CD1c-positive myeloid dendritic cell (primary cell): ENCODE results near the gene GDI1.
"Not testable (repeated sequence)": the region's sequence is repeated elsewhere in the genome, so short reads cannot be mapped to it uniquely, and the experiment has no call there.

Source experiments
- DNase-seq: peaks from one replicate; pipeline ENCODE4 v3.0.0-alpha.2; 2016; ENCODE audit errors: extremely low spot score

Gene GDI1

DNA sequence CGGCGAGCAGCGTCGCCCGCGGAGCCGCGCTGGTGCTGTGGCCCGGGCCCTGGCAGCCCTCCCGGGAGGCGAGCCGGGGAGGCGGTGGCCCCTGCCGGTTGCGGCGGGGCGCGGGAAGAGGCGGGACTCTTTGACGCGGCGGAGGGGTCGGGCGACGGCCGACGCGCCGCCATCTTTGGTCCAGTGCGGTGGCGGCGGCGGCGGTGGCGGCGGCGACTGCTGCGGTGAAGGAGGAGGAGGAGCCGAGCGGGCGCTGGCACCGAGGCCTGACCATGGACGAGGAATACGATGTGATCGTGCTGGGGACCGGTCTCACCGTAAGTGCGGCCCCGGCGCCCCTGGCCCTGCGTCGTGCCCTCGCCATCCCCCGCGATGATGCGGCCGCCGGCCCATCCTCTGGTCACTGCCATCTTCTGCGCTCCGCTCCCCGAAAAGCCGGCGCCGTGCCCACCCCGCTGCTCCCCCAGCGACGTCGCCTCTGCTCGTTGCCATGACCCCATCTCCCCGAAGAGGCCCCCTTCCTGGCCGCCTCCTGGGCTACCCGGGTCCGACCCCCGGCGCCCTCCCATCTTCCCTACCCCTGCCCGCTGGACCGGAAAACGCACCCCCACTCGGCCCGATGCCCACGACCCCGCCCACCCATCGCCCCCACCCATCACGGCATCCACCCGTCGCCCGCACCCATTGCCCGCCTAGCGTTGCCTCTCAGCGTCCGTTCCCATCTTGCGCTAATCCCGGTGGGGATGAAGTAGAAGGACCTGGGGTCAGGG lies at the start of gene GDI1:
GDI1 (plus strand) TSS at position 172 of the 770 bp plus-strand sequence; CDS start at position 273, 101 bp downstream.
- peak; percentile 49 for DNase-seq

DNA sequence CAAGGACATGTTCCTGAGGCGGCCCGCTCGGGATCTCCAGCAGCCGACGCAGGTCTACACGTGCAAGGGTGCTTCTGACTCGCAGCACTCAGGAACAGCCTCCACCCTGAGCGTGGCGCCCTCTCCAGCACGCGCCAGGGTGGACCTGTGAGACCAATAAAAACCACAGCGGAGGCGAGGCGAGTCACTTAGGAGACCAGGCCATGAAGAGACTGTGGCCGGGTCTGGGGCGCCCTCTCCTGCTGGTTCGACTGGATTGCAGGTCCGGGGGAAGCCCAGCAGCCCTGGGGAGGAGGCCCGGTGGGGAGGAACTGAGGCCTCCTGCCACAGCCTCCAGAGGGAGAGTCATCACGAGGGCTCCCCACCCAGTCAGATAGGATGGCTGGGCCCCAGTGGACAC lies 48.9 kb upstream of the GDI1 start:
- DNase-seq: not testable (repeated sequence)

DNA sequence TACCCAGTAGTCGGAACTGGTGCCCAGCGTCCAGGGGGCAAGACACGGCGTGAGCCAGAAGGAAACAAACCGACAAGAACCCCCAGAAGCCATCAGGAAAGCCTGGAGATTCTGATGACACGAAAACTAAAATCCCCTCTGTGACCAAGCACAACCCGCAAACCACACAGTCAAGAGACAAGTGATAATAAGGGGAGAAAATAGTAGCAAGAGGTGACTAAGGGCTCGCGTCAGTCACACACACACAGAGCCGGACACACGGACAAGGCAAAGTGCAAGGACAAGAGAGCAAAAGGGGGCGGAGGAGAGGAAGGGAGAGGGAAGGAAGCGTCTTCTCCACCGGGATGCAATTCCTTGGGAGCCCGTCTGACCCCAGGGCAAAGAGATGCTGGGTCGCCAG lies 48.3 kb upstream of the GDI1 start:
- DNase-seq: not testable (repeated sequence)

DNA sequence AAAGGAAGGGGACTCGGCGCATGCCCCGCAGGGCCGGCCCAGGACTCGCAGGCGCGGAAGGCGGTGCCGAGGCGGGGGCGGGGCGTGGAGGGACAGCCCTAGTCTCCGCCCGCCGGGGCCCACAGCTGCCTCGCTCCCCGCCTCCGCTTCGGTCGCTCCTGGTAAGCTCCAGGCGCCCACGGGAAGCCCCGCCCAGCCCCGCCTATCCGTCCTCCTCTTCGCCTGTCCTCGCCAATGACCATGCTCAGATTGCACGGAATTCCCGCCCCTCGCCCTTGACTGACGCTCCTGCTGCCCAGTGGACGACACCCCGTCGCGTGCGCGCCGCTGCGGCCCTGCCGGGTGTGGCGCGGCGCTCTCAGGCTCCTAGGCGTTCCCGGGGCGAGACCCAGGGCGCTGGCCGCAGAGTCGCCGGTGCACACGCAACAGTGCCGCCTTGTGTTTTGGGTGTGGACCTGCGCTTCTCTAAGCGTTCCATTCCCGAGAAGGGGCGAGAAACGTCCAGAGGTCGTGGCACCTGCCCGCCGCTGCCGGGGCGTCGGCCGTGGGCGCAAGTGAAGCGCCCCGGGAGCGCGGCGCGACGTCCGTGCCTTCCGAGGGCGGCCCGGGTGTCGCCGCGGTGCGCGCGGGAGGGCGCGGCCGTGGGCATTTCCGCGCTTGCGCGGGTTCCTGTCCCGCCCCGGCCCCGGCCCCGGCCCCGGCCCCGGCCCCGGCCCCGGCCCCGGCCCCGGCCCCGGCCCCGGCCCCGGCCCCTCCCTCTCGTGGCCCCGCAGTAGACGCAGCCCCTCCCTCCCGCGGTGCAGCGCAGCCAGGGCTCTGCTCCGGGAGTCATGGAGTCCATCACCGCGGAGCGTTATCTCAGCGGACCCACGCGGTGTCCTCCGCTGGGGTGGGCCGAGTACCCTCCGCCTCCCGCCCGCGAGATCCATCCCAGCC lies 46.9 kb upstream of the GDI1 start:
- DNase-seq: not testable (repeated sequence)

DNA sequence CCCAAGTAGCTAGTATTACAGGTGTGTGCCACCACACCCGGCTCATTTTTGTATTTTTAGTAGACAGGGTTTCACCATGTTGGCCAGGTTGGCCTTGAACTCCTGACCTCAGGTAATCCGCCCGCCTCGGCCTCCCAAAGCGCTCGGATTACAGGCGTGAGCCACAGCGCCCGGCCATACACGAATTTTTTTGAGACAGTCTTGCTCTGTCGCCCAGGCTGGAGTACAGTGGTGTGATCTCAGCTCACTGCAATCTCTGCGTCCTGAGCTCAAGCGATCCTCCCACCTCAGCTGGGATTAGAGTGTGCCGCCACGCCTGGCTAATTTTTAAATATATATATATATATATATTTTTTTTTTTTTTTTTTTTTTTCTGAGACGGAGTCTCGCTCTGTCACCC lies 40.6 kb upstream of the GDI1 start:
- not testable (repeated sequence) for DNase-seq

DNA sequence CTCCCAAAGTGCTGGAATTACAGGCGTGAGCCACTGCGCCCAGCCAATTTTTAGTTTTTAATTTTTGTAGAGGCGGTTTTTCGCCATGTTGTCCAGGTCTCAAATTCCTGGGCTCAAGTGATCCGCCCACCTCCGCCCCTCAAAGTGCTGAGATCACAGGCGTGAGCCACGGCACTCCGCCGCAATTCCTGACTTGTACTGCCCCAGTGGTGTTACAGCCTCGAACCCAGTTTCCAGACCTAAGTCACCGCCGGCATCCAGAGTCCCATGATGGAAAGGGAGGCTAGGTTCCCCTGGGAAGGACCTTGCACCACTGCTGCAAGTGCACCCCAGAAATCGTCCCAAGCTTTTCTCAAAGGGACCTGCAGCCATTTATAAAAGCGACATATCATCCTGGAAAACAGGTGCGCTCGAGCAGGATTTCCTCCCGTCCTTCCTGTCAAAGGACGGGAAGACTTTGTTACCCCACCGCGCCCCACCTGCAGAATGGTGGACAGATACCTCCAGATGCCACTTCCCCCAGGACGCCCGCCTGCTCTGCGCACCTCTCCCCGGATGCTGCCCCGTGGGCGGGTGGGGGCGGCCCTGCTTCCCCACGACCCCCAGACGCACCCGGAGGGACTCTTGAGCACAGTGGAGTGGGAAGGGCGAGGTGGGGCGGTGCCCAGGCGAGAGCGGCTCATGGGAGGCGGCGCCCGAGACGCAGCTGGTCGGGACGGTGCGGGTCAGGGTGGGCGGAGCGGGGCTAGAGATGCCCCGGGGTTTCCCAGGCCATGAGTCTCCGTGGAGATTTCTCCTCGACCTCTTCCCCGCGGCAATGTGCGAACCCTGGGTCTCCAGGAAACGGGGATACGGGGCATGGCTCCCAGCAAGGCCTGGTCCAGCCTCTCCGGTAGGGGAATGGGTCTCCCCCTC lies 39.7 kb upstream of the GDI1 start:
- DNase-seq: peak; percentile 64

DNA sequence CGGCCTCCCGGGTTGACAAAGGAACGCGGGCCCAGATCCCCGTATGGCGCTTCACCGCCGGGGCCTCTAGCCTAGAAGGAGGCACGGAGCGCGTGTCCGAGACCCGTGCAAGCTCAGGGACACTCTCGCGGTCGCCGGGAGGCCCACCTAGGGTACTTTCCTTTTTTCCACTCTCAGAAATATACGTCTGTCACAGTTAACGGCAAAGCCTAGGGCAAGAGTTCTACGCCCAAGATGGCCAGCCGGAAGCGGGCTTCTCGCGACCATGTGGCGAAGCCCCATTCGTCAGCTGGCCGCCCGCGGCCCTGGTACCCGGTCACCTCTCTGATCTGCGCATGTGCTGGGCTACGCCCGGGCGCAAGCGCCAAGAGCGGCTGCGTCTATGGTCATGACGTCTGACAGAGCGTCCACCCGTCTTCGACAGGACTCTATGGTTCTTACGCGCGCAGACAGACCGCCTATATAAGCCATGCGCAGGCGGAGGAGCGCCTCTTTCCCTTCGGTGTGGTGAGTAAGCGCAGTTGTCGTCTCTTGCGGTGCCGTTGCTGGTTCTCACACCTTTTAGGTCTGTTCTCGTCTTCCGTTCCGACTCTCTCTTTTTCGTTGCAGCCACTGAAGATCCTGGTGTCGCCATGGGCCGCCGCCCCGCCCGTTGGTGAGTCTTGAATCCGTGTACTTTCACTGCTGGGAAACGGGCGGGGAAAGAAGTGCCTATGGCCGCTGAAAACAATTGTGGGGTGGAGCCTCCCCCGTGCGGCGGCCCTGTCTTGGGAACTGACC lies 38.9 kb upstream of the GDI1 start, which contains the start of gene RPL10:
RPL10 (plus strand) TSS at position 490 of the 780 bp plus-strand sequence; CDS start at position 633, 143 bp downstream.
- DNase-seq: peak; percentile 95

DNA sequence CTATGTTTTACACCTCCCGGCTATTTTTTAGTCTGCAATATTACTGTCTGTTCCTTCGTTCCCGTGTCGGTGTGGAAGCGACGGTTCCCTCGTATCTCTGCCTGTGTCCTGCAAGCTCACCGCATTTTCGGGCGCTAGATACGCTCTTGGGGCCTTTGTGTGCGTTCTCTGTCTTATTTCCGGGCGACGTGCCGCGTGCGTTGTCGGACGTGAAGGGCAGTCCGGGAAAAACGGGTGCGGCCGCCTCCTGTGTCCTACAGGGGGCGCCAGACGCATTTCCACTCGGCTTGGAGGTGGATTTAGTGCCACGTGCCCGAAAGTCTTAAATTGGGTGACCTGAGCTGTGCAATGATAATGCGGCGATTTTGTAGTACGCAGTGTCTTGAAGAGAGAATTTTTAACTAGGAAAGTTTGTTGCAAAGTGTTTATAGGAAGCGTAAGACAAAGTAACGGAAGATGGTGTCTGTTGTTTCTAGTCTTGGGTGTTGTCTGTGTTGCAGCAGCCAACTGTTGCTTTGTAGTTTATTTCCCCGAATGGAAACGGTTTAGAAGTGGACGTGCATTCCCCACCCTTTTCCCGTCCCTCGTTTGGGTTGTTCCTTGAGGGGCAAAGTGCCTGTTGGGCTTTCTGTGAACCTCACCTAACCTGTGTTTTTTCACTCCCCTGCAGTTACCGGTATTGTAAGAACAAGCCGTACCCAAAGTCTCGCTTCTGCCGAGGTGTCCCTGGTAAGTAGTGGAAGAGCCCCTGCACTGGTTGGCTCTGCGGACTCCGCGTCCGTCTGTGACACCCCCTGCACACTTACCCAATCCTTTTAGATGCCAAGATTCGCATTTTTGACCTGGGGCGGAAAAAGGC lies 38.1 kb upstream of the GDI1 start:
- peak; percentile 85 for DNase-seq

DNA sequence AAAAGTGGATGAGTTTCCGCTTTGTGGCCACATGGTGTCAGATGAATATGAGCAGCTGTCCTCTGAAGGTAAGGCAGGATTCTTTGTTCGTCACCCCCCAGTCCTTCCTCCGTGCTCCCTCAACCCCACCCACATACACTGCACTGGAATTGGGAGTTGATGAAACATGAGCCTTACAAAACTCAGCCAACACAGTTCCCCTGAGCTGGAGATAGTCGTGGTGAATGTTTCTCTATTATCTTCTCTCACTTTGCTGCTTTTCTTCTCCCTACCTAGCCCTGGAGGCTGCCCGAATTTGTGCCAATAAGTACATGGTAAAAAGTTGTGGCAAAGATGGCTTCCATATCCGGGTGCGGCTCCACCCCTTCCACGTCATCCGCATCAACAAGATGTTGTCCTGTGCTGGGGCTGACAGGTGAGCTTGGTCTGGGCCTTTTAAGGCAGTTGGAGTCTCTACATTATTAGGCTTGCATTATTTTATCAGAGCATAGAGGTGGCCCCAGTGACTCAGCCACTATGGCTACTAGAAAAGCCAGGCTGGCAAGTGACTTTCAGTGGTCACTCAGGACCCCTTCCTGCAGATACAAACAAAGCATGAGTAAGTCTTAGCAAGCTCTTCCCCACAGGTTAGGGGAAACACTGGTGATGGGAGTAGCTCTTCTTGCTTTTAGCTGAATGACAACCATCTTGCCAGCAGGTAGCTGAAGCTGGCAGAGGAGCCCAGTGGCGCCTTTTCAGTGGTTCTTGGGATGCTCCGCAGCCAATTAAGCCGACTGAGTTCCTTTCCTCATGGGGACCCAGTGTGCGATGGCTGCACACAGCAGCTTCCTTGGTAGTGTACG lies 37.2 kb upstream of the GDI1 start:
- no peak for DNase-seq

DNA sequence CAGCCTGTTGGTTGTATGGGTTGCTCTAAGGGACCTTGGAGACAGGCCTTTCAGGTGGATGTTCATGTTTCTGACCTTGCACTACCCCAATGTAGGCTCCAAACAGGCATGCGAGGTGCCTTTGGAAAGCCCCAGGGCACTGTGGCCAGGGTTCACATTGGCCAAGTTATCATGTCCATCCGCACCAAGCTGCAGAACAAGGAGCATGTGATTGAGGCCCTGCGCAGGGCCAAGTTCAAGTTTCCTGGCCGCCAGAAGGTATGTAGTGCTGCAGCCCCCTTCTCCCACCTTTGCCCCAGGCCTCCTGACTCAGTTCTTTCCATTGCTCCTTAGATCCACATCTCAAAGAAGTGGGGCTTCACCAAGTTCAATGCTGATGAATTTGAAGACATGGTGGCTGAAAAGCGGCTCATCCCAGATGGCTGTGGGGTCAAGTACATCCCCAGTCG lies 36.6 kb upstream of the GDI1 start:
- DNase-seq: not testable (repeated sequence)

DNA sequence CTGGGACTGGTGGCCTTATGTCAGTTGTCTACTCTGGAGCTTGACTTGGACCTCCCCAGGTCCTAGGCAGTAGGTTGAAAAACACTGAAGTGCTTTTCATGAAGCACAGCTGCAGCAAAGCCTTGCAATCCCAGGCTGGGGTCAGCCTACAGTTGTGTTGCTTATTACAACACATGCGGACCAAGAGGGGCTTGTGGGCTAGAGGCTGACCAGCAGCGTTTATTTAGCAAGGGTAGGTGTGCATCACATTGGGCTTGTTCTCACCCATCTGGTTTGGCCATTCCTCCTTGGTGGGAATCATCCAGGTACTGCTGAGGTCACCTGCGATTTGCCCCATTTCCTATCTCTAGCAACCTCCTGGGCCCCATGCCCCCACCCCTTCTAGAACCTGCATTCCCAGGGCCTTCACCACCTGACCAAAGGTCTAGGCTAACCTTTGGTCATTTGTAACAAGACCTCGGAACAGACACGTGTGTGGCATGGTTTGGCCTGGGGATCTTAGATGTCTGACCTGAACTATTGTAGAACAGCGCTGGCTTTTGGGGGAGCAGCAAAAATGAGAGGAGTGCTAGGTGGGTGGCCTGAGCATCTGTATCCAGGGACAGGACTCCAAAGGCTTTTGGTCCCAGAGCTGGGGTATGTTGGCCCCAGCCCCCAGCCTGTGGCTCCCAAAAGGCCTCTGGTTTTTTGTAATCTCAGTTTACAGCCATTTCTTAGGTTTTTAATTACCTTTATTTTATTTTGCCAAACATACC lies 35.7 kb upstream of the GDI1 start:
- peak; percentile 6 for DNase-seq

DNA sequence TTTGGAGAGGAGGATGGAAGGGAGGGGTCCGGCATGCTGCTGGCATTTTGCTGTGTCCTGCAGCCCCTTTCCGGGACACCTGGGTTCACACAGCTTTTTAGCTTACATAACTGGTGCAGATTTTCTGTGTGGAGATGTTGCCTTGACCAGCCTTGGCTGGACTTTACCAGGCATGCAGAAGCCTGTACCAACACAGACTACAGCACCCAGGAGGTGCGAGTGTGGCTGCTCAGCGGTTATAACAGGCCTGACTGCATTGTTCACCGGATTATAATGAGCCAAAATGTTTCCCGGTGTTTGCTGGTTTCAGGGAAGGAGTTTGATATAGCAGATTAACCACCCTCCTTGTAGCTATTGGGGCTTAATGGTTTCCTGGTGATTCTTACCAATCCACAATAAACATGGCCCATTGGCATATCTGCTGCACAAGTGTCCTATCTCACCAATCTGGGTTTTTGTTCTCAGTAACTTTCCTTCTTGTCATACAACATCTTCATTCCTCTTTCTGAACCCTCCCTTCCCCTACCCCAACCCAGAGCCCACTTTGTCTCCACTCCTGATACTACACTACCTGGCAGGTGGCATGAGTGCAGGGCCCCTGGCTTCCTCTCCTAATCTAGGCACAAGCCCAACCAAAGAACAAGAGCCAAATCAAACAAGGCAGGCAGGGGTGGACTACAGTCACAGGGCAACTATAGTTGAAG lies 34.9 kb upstream of the GDI1 start:
- DNase-seq: no peak

DNA sequence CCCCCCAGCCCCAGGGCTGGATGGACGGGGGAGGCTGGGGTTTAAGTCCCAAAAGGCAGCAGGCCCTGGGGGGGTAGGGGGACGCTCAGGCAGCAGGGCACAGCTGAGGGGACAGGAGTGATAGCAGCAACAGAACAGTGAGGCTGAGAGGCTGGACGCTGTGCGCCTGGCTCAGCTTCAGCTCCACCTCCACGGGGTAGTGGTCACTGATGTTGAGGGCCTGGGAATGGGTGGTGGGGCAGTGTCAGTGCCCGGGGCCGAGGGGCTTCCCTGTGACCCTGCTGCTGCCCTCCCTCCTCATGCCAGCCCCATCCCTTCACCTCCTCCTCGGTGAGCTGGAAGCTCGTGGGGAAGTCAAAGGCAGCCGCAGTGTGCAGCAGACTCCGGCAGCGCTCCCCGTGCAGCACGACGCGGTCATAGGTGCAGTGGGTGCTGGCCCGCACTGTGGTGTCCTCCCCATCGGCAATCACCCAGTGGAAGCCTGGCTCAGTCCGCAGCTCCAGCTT lies 34.3 kb upstream of the GDI1 start:
- DNase-seq: no peak

DNA sequence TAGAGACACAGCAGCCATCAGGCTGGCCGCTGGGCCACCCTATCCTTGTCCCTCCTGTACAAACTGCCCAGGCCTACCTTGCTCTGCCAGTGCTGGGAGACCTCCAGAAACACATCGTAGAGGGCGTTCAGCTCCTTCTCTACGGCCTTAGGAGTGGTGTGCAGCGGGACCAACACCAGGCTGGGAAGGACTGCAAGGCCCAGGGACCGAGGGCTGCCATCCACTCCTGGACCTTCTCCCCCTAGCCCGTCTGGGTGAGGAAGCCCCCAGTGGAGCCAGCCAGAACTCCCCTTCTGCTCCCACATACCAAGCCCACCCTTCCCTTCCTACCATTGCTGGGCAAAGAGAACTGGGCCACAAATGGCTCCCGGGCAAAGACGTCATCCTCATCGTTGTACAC lies 33.8 kb upstream of the GDI1 start:
- no peak for DNase-seq

DNA sequence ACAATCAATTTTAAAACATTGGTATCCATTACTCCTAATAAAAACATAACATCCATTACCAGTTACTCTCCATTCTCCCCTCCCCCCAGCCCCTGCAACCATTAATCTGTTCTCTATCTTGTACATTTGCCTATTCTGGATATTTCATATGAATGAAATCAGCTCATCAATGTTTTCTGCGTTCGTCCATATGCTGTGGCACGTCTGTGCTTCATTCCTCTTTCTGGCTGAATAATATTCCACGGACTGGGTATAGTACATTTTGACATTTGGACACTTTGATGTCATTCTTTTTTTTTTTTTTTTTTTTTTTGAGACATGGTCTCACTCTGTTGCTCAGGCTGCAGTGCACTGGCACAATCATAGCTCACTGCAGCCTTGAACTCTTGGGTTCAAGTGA lies 33.1 kb upstream of the GDI1 start:
- DNase-seq: no peak

DNA sequence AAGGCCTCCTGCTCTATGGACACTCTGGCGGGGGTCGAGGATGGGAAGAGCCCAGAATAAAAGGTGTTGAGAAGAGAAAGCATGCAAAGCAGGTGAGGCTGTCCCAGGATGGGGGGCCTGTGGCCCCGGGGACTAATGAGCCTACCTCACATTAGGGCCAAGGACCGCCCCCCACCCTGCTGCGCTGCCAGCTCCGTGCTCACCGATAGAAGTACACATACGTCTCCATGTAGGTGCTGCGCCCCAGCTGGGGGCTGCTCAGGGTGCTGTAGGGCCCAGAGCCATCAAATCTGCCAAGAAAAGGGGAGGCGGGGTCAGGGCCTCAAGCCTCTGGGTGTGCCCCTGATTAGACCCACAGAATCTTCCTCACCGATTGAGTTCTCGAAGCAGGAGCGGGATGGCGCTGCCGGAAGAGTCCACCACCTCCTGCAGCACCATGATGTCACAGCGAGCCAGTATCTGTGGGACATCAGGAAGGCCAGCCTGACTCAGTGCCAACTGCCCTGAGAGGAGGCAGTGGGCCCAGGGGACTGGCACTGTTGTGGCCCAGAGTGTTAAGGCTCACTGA lies 32.2 kb upstream of the GDI1 start:
- DNase-seq: no peak
